Measurements from ENCODE around the gene EIF4B.
A peak's percentile ranks its signal among the peaks of the same experiment; 100 is the strongest.
"Not testable (repeated sequence)": the region's sequence is repeated elsewhere in the genome, so short reads cannot be mapped to it uniquely, and the experiment has no call there.

The EIF4B gene

DNA sequence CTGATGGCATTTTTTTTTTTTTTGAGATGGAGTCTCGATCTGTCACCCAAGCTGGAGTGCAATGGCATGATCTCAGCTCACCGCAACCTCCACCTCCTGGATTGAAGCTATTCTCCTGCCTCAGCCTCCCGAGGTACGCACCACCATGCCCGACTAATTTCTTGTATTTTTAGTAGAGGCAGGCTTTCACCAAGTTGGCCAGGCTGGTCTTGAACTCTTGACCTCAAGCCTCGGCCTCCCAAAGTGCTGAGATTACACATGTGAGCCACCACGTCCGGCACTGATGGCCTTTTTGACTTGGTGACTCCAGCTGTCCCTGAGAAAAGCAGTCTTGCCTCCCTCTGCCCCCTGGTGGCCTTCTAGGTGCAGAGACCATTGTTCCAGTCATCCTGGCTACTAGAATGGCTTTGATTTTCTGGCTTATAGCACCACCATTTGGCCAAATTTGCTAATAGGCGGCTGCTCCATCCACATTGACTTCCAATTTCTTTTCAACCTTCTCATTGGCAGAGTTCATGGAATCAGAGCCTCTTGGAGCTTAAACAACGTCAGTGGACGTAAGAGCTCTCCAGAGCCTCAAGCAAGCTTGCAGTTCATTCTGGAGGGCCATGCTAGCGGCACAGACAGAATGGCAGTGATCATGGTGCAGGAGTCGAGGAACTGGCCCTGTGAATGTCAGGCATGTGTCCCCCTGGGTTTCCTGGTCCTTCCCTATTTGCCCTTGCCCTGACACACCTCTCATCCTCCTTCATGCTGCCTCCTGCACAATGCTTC is 25.4 kb upstream of the EIF4B start:
- no peak overlapping the region for H3K27ac Mint-ChIP-seq
- no peaks in the 10 kb centered on the region for H3K9me3 Mint-ChIP-seq
- no peaks in the 10 kb centered on the region for H3K36me3 Mint-ChIP-seq
- no peaks in the 10 kb centered on the region for H3K4me1 Mint-ChIP-seq
- peak; percentile 86 for ATAC-seq
- no peak overlapping the region for H3K4me3 Mint-ChIP-seq
- H3K27me3 Mint-ChIP-seq: peaks cover 62% of the 10 kb centered on the region

DNA sequence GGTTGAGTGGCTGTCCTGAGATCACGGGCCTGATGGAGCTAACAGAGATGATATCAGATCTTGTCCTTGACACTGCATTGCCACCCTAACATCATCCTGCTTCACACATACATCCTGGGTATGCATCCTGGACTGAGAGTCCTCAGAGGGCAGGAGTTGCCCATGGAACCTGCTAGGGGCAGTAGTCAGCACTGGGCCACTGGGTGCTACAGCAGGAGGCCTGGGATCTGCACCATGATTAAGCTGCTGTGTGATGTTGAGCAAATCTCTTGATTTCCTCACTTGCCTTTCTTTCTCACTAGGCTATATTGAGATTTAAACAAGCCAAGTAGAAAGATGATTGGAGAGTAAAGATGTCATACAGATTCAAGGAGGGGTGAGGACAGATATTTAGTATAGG is 22.1 kb upstream of the EIF4B start:
- no peak overlapping the region for H3K27ac Mint-ChIP-seq
- H3K36me3 Mint-ChIP-seq: no peaks in the 10 kb centered on the region
- no peak overlapping the region for H3K4me3 Mint-ChIP-seq
- no peak for ATAC-seq
- no peaks in the 10 kb centered on the region for H3K9me3 Mint-ChIP-seq
- peaks cover 29% of the 10 kb centered on the region for H3K27me3 Mint-ChIP-seq
- no peaks in the 10 kb centered on the region for H3K4me1 Mint-ChIP-seq

DNA sequence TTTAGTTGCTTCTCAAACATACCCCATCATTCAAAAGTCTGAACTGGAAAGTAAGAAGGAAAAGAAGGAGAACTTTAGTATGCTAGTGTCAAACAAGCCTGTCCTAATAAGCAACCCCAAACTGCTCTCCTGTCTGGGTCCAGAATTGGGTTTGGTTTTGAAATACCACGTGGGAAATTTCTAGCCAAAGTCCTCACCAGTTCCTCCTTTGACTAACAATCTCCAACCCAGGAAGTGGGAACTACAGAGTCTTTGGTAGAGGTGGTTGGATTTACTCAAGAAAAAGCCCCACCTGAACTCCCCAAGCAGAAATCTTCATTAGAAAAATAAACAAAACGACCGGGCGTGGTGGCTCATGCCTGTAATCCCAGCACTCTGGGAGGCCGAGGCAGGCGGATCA is 17.4 kb upstream of the EIF4B start:
- no peaks in the 10 kb centered on the region for H3K4me1 Mint-ChIP-seq
- no peaks in the 10 kb centered on the region for H3K36me3 Mint-ChIP-seq
- no peak overlapping the region for H3K27ac Mint-ChIP-seq
- ATAC-seq: no peak
- no peak overlapping the region for H3K4me3 Mint-ChIP-seq
- H3K27me3 Mint-ChIP-seq: peaks cover 10% of the 10 kb centered on the region
- H3K9me3 Mint-ChIP-seq: no peaks in the 10 kb centered on the region

DNA sequence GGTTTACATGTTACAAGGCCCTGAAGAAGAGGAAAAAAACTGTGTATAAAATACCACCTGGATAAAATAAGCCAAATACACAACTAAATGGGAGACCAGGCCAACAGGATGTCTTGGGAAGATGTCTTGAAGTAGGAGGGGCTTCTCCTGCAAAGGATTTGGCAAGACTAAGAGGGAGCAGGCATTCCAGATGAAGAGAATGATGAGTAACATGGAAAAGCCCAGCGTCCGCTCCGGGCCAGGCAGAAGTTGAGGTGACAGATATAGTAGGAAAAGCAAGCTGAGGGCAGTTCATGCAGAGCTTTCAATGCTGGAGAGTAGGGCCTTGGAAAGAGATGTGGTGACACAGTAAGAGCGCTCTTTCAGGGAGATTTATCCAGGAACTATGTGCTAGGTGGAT is 16.1 kb upstream of the EIF4B start:
- Mint-ChIP-seq H3K36me3 (no peaks in the 10 kb centered on the region), H3K27ac (no peak overlapping the region), H3K4me1 (no peaks in the 10 kb centered on the region), H3K4me3 (no peak overlapping the region), H3K27me3 (peaks cover 5% of the 10 kb centered on the region), H3K9me3 (no peaks in the 10 kb centered on the region)
- no peak for ATAC-seq

DNA sequence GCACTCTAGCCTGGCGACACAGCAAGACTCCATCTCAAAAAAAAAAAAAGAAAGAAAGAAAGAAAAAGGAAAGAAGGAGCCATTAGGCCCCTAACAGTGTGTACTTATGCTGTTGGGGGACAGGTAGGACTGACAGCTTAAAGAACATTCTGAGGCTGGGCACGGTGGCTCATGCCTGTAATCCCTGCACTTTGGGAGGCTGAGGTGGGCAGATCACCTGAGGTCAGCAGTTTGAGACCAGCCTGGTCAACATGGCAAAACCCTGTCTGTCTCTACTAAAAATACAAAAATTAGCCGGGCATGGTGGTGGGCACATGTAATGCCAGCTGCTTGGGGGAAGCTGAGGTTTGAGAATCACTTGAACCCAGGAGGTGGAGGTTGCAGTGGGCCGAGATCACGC is 14.0 kb upstream of the EIF4B start:
- not testable (repeated sequence) for ATAC-seq, H3K36me3 Mint-ChIP-seq, H3K27me3 Mint-ChIP-seq, H3K9me3 Mint-ChIP-seq, H3K4me3 Mint-ChIP-seq, H3K27ac Mint-ChIP-seq, H3K4me1 Mint-ChIP-seq

DNA sequence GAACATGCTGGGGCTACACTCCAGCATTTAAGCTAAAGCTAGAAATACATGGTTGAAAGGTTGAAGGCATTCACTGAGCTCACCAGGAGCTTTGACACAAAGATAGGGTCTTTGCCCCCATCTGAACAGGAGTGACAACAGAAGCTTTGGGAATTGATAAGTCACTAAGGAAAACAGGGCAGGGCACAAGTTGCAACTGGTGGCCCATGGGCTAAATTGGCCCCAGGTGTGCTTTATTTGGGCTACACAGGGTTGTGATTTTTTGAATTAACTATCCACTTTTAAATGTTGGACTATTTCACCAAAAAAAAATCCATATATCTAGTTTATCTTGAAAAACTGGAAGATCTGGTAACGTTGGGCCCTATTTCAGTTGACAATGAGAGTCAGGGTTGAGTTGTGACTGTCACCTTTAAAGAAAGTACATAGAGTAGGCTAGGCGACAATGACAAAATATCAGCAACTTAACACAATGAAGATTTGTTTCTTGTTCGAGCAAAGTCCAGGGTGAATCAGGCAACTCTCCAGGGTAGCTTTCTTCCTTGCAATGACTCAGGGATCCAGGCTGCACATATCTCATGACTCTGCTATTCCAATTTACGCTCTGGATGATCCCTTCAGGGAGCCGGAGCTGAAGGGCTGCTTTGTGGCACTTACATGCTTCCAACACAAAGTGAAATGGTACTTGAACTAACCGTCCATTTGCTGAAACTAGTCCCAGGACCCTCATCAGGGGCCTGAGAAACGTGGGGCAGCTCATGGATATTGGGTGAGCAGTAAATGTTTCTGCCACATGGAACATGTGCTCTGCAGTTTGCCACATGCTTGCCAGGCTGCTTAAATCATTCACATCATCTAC is 13.3 kb upstream of the EIF4B start:
- Mint-ChIP-seq H3K27ac (no peak overlapping the region), H3K9me3 (no peaks in the 10 kb centered on the region), H3K27me3 (no peaks in the 10 kb centered on the region), H3K4me1 (no peaks in the 10 kb centered on the region), H3K36me3 (no peaks in the 10 kb centered on the region), H3K4me3 (no peak overlapping the region)
- no peak for ATAC-seq

DNA sequence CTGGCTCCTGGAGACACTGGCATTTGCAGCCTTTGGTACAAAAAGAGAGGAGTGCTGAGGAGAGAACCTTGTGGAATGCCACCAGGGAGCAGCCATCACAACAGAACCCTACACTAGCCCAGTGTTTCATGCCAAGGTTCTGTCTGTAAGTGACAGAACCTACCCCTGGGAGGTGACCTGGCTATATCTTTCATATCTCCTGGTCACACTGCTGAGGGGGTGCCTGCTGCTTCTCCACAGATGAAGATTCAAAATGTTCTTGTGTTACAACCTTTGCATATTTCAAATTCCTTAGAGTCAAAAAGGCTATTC is 12.7 kb upstream of the EIF4B start:
- no peak for ATAC-seq
- Mint-ChIP-seq H3K4me1 (no peaks in the 10 kb centered on the region), H3K27me3 (peaks cover 1% of the 10 kb centered on the region), H3K27ac (no peak overlapping the region), H3K4me3 (no peak overlapping the region), H3K36me3 (no peaks in the 10 kb centered on the region), H3K9me3 (no peaks in the 10 kb centered on the region)

DNA sequence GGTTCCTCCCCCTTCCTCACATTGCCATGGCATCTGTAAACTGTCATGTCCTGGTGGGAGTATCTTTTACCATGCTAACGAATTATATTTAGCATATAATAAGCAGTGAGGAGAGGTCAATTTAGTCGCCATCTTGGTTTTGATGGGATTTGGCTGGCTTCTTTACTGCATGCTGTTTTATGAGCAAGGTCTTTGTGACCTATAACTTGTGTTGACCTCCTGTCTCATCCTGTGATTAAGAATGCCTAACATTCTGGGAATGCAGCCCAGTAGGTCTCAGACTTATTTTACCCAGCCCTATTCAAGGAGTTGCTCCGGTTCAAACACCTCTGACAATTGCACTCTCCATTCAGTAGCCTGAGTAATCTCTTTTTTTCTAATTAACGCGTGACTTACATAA is 2.1 kb upstream of the EIF4B start:
- Mint-ChIP-seq H3K4me3 (no peak overlapping the region), H3K27ac (no peak overlapping the region), H3K4me1 (peaks cover 37% of the 10 kb centered on the region), H3K36me3 (peaks cover 18% of the 10 kb centered on the region), H3K27me3 (peaks cover 10% of the 10 kb centered on the region), H3K9me3 (no peaks in the 10 kb centered on the region)
- no peak for ATAC-seq

DNA sequence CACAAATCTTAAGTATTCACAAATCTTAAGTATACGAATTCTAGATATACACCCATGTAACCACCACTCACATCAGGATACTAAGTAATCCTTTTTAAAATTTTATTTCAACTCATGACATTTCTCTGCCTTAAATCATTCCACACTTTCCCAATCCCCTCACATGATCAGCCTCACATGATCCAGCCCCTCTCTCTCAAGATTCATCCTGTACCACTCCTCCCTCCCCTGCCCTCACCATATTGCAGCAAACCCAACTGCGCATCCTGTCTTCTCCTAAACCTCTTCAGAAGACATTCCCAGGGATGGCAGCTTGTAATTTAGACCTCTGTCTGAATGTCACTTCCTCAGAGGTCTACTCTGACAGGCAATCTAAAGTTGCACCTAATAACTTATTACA is 1.7 kb upstream of the EIF4B start:
- Mint-ChIP-seq H3K4me3 (no peak overlapping the region), H3K4me1 (peaks cover 38% of the 10 kb centered on the region), H3K27ac (no peak overlapping the region), H3K9me3 (no peaks in the 10 kb centered on the region), H3K27me3 (peaks cover 6% of the 10 kb centered on the region), H3K36me3 (peaks cover 18% of the 10 kb centered on the region)
- no peak for ATAC-seq

DNA sequence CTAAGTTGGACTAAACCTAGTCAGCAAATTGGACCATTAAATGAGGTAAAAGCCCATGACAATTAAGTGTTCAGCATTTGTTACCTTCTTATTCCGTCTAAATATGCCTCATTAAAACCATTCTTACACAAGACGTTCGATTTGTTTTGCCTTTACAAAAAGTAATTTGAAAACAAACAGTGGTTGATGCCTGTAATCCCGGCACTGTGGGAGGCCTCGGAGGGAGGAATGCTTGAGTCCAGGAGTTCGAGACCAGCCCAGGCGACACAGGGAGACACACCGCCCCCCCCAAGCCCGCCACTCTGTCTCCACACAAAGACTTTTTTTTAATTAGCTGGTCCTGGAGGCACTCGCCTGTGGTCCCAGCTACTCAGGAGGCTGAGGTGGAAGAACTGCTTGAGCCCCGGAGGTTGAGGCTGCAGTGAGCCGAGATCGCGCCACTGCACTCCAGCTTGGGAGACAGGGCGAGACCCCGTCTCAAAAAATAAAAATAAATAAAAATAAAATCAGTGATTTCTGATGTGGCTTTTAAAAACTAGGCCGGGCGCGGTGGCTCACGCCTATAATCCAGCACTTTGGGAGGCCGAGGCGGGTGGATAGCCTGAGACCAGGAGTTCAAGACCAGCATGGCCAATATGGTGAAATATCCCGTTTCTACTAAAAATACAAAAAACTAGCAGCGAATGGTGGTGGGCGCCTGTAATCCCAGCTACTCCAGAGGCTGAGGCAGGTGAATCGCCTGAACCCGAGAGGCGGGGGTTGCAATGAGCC is 856 bp upstream of the EIF4B start:
- H3K27ac Mint-ChIP-seq: peak overlapping the region; percentile 99
- no peaks in the 10 kb centered on the region for H3K27me3 Mint-ChIP-seq
- no peaks in the 10 kb centered on the region for H3K9me3 Mint-ChIP-seq
- no peak for ATAC-seq
- H3K4me3 Mint-ChIP-seq: peak overlapping the region; percentile 96
- H3K4me1 Mint-ChIP-seq: peaks cover 46% of the 10 kb centered on the region
- peaks cover 23% of the 10 kb centered on the region for H3K36me3 Mint-ChIP-seq

DNA sequence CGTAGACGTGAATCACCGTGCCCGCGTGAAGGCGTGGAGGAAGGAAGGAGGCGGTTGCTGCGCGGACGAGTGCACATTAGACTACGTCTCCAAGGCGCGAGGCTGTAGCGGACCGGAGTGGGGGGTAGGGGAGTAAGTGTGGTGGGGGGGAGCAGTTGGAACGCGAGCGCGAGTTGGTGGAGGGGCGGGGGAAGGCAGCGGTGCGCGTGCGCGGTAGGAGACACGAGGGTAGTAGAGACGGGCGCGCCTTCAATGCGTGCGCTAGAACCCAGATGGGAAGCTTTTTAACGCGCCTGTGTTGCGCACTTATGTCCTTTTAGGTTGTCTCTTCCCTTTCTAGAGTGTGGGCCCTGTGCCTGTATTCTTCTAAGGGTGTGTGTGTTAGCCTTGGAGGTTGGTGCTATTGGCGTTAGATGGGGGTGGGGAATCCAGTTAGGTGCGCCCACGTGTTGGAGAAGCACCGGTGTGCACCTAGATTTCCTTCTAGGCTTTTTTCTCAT is 604 bp downstream of the EIF4B start:
- peaks cover 57% of the 10 kb centered on the region for H3K4me1 Mint-ChIP-seq
- H3K4me3 Mint-ChIP-seq: peak overlapping the region; percentile 96
- H3K36me3 Mint-ChIP-seq: peaks cover 30% of the 10 kb centered on the region
- peak; percentile 55 for ATAC-seq
- peak overlapping the region; percentile 99 for H3K27ac Mint-ChIP-seq
- H3K27me3 Mint-ChIP-seq: no peaks in the 10 kb centered on the region
- H3K9me3 Mint-ChIP-seq: no peaks in the 10 kb centered on the region

DNA sequence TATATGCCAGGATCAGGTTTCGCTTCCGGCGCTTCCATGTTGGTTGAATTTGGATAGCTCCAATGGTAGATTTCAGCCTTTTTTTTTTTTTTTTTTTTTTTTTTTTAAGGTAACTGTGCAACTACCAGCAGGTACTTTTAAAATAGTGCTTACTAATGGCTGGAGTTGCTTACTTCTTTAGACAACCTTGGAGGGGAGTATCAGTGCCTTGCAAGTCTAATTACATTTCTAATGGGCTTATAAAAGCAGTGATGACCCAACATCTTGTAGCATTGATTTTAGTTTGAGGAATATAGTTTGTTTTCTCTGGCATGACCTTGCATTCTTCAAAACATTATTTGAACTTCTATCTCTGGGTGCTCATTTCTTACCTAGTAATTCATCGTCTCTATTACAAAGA is 1.1 kb downstream of the EIF4B start:
- Mint-ChIP-seq H3K9me3 (no peaks in the 10 kb centered on the region), H3K4me3 (peak overlapping the region; percentile 96), H3K4me1 (peaks cover 59% of the 10 kb centered on the region), H3K27me3 (no peaks in the 10 kb centered on the region), H3K36me3 (peaks cover 32% of the 10 kb centered on the region), H3K27ac (peak overlapping the region; percentile 99)
- no peak for ATAC-seq

DNA sequence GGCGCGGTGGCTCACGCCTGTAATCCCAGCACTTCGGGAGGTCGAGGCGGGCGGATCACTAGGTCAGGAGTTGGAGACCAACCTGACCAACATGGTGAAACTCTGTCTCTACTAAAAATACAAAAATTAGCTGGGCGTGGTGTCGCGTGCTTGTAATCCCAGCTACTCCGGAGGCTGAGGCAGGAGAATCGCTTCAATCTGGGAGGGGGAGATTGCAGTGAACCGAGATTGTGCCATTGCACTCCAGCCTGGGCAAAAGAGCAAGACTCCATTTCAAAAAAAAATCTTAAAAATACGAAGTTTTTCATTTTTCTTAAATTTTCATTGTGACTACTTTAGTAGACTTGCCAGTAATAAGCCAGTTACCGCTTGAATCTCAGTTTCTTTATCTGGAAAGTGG is 2.5 kb downstream of the EIF4B start:
- not testable (repeated sequence) for H3K27ac Mint-ChIP-seq, H3K9me3 Mint-ChIP-seq, ATAC-seq, H3K27me3 Mint-ChIP-seq
- peaks cover 63% of the 10 kb centered on the region for H3K4me1 Mint-ChIP-seq
- peaks cover 32% of the 10 kb centered on the region for H3K36me3 Mint-ChIP-seq
- peak overlapping the region; percentile 96 for H3K4me3 Mint-ChIP-seq

DNA sequence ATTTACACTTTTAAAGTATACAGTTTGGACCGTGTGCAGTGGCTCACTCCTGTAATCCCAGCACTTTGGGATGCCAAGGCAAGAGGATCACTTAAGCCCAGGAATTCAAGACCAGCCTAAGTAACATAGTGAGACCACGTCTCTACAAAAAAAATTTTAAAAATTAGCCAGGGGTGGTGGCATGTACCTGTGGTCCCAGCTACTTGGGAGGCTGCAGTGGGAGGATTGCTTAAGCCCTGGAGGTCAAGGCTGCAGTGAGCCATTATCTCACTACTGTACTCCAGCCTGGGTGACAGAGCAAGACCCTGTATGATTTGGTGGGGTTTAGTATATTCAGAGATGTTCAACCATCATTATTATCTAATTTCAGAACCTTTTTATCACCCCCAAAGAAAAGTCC is 4.7 kb downstream of the EIF4B start:
- Mint-ChIP-seq H3K9me3 (no peaks in the 10 kb centered on the region), H3K36me3 (peaks cover 32% of the 10 kb centered on the region), H3K4me1 (peaks cover 66% of the 10 kb centered on the region), H3K27ac (no peak overlapping the region), H3K27me3 (no peaks in the 10 kb centered on the region), H3K4me3 (no peak overlapping the region)
- no peak for ATAC-seq

DNA sequence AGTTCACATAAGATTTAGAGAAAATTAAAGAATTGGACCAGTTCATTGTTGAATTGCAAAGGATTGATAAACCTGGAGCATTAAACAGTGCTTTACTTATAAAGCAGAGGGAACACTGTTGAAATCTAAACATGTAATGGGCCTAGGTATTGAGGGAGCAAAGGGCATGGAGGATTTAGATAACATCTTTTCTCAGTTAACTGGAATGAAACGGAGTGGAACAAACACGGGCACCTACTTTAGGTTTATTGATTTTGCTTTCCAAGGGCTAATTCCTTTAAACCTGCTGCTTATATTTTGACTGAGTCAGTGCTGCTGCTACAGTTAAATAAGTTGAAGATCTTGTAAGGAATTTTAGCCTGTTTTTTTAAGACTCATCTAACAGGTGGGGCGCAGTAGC is 5.6 kb downstream of the EIF4B start:
- no peaks in the 10 kb centered on the region for H3K27me3 Mint-ChIP-seq
- H3K4me3 Mint-ChIP-seq: no peak overlapping the region
- peak overlapping the region; percentile 17 for H3K27ac Mint-ChIP-seq
- no peak for ATAC-seq
- peaks cover 59% of the 10 kb centered on the region for H3K4me1 Mint-ChIP-seq
- peaks cover 28% of the 10 kb centered on the region for H3K36me3 Mint-ChIP-seq
- H3K9me3 Mint-ChIP-seq: no peaks in the 10 kb centered on the region

Measured in stimulated activated memory B cell treated with anti-CD40 and anti-IgM and Interleukin-4, amounts not matched to agents 10 μg/mL and 1 μg/mL and 100 μg/mL, for 72 hours (primary cell).